ENCODE measurements around the gene PAAF1.

Gene PAAF1

DNA sequence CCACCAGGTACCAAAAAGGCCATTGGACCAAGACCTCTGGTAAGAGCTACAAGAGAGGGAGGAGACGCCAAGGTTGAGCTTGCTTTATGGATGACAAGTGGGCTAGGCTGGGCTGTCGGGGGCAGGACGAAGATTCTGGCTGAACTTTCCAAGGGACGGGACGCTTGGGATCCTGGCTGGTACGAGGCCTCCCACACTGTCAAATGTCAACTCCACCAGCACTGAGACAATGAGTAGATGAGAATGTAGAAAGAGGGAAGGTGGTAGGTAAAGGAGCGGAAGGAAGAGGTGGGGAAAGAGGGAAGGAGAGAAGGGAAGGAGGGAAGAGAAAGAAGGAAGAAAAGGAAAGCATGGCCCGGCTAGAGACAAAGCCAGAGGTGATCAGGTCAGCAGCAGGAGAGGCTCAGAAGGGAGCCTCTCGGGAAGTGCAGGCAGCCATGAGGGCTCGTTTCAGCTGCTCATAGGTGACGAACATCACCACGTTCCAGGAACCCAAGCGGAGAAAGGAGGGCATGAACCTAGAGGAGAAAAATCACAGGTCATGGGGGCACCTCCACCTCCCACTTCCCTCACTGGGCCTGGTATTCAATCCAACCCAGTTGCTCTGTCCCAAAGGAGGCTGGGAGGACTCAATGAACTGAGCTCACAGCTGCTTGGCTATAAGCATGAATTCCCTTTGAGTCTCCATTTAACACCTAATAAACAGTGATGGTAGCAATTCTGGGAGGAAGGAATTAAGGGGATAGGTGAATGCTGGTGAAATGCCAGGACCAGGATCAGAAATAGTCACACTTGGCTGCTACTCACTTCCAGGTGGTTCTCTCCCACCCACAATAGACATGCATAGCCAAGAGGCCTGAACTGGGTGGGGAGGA is 98.0 kb downstream of the PAAF1 start:
- FAIRE-seq: no peak

DNA sequence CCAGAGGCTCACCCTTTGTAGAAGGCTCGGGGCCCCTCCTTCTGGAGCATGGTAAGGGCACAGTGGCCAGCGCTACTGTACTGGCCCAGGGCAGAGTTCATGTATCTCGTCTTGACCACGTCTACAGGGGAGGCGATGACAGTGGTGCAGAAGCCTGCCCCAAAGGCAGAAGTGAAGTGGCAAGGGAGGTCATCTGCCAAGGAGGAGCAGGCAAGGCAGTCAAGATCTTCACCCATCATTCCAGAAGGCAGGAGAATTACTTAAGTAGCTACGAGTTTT is 98.6 kb downstream of the PAAF1 start:
- FAIRE-seq: no peak

DNA sequence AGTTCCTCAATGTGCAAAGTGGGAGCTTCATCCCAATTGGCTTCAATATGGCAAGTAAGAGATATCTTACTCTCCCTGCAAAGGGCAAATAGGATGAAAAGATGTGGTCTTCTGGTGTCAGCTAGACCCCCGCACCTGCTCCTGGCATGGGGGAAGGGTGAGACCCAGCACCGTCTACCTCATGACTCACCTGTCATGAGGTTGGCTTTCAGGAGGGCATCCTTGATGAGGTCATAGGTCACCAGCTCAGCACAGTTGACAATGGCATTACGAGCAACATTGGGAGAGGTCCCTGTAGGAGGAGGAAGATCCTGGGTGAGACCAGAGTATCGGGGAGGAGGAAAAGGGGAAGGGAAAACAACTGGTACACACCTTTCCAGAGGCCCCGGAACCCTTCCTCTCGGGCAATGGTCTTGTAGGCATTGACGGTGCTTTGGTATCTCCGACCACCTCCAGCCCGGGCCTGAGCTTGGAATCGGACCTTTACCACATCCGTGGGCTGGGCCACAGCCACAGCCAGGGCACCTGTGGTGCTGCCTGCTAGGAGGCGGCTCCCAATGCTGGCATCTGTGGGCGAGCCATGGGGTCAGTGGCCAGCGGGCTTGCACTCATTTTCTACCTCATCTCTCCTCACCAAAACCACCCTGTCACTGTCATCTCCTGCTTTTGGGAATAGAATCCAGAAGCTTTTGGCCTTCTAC is 99.8 kb downstream of the PAAF1 start:
- no peak for FAIRE-seq

DNA sequence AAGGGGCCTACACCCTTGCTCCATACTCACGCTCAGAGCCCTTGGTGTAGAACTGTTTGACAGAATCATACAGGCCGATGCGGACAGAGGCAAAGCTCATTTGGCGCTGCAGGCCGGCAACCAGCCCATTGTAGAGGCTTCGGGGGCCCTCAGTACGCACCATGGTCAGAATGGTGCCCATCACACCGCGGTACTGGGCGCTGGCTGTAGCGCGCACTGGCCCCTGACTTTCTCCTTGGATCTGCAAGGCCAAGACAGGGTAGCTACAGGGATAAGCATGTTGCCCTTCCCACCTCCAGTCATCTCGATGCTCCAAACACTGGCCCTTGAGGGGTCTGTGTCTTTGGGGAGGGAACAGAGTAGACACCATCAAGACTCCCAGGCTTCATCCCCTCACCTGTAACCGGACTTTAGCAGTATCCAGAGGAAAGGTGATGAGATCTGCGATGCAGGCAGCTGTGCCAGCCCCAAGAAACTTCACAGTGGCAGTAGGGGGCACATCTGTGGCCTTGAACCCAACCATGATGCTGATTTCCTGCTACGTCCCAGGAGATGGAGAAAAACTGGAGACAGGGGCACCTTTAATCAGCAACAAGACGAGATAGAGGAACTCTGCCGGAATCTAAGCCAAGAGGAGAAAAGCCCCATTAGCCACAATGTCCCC is 101.2 kb downstream of the PAAF1 start:
- FAIRE-seq: no peak

DNA sequence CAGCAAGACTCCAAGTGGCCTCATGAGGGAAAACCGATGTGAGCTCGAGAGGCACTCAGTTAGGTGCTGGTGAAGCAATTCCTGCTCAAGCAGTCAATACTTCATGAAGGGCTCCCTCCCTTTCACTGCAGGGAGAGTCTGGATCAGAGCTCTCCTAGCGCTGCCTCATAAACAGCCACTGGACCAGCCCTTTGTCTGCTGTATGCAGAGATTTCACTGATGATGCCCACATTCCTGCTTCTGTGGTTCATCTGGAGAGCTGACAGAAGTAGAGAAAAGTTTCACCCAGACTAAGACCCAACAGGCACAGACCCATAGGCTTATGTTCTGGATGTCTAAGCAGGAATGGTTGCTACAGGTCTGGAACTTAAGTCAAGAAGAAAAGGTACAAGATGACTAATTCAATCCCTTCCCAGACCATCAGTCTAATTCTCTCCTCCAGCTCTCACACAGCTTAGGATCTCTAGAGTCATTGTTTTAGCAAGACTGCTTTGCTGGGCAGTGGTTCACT is 101.8 kb downstream of the PAAF1 start:
- FAIRE-seq: no peak

DNA sequence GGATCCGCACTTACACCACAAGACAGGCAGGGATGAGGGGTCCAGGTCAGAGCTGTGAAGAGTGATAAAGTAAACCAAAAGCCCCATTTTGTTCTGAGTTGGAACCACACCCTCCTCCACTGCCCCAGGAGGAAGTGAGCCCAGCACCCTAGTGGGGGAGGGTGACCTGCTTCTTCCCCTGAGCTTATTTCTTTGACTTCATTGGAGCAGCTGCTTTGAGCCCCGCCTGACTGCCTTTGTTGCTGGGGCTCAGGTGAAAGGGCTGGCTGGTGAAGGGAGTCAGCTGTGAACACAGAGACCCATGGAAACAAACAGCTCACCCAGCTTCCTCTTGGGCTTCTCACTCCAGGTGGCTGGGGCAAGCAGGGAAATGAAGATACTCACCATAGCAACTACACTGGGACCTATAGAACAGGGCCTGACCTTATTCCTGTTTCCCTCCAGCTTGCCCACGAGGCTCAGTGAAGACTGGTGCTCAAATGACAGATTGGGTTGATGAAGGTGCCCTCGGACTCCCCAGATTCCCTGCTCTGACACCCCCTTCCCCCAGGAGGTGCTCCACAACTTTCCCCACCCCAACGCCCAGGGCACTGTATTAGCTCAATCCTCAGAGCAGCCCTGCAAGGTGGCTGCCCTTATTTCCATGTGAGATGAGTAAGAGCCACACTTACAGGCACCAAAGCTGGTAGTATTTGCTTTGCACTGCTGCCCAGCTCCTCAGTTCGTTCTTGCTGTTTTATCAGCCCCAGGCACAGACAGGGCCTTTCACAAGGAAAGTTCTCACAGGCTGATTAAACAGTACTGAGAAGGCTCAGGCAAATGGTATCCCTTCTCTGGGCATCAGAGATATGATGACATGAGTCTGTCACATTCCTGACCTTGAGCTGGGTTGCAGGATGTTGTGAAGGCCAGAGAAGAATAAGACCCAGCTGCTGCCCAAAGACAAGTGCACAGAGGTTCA is 103.5 kb downstream of the PAAF1 start:
- no peak for FAIRE-seq
